ENCODE data around the gene SRSF3.
"Not testable (repeated sequence)": the region's sequence is repeated elsewhere in the genome, so short reads cannot be mapped to it uniquely, and the experiment has no call there.

SRSF3 gene

GRCh38 chr6:36594029-36594815 lies at the start of gene SRSF3:
Gene SRSF3, plus strand, starts transcription at chr6:36594362. Its CDS starts 2,401 bp downstream, at chr6:36596763.
- DNase-seq, result peak; percentile 92

GRCh38 chr6:36545767-36546307 lies 48.3 kb upstream of the SRSF3 start:
- no peak for DNase-seq

GRCh38 chr6:36546308-36546919 lies 47.7 kb upstream of the SRSF3 start:
- no peak for DNase-seq

- peak; percentile 46 for DNase-seq
Observed at GRCh38 chr6:36546920-36547645, 47.1 kb upstream of the SRSF3 start, which contains the start of gene STK38. Gene STK38, minus strand, starts transcription at chr6:36547479. Its CDS starts 7,277 bp downstream, at chr6:36540202.

GRCh38 chr6:36547646-36548400 lies 46.3 kb upstream of the SRSF3 start:
- DNase-seq, result no peak

- no peak for DNase-seq
Observed at GRCh38 chr6:36548401-36548743, 45.8 kb upstream of the SRSF3 start.

- DNase-seq, result no peak
Observed at GRCh38 chr6:36550473-36551000, 43.6 kb upstream of the SRSF3 start.

GRCh38 chr6:36555750-36556252 lies 38.4 kb upstream of the SRSF3 start:
- DNase-seq, result no peak

GRCh38 chr6:36556281-36556680 lies 37.9 kb upstream of the SRSF3 start:
- no peak for DNase-seq

- DNase-seq, result no peak
Observed at GRCh38 chr6:36559011-36559793, 35.0 kb upstream of the SRSF3 start.

GRCh38 chr6:36560822-36561221 lies 33.3 kb upstream of the SRSF3 start:
- no peak for DNase-seq

GRCh38 chr6:36563237-36563927 lies 30.8 kb upstream of the SRSF3 start:
- DNase-seq, result no peak

- DNase-seq, result no peak
Observed at GRCh38 chr6:36563928-36564284, 30.3 kb upstream of the SRSF3 start.

- no peak for DNase-seq
Observed at GRCh38 chr6:36566418-36566905, 27.7 kb upstream of the SRSF3 start.

GRCh38 chr6:36570264-36570663 lies 23.9 kb upstream of the SRSF3 start:
- no peak for DNase-seq

- DNase-seq, result no peak
Observed at GRCh38 chr6:36571122-36572043, 22.8 kb upstream of the SRSF3 start.

- DNase-seq, result not testable (repeated sequence)
Observed at GRCh38 chr6:36572353-36573311, 21.5 kb upstream of the SRSF3 start.

- no peak for DNase-seq
Observed at GRCh38 chr6:36574679-36575078, 19.5 kb upstream of the SRSF3 start.

Measured in NCI-H1694 (cell line).